Muscle layer of colon (tissue), 2 donors: ENCODE measurements around the gene KAZN.

Source experiments
- H3K27ac ChIP-seq: one replicate; pipeline ENCODE4 v1.7.0; 2013; ENCODE audit warnings: low read depth, mild to moderate bottlenecking, low read length, moderate library complexity
- H3K27me3 ChIP-seq, 2 donors: one replicate each; pipeline ENCODE4 v1.7.0; 2013; ENCODE audit warnings: low read length in 2 of 2, mild to moderate bottlenecking in 2 of 2; ENCODE audit not compliant: insufficient read depth in 2 of 2, control insufficient read depth in 1 of 2
- H3K36me3 ChIP-seq: one replicate; pipeline ENCODE4 v1.7.0; 2013; ENCODE audit warnings: mild to moderate bottlenecking, low read length; ENCODE audit not compliant: insufficient read depth
- H3K4me1 ChIP-seq: one replicate; pipeline ENCODE4 v1.7.0; 2013; ENCODE audit warnings: mild to moderate bottlenecking, low read length; ENCODE audit not compliant: insufficient read depth
- H3K4me3 ChIP-seq, 2 donors: one replicate each; pipeline ENCODE4 v1.7.0; 2013; ENCODE audit warnings: low read length in 2 of 2, low read depth in 1 of 2, mild to moderate bottlenecking in 1 of 2, moderate library complexity in 1 of 2
- H3K9ac ChIP-seq: one replicate; pipeline ENCODE4 v1.7.0; 2013; ENCODE audit warnings: low read length
- H3K9me3 ChIP-seq: one replicate; pipeline ENCODE4 v1.7.0; 2013; ENCODE audit warnings: mild to moderate bottlenecking, low read length
- donor health status: abdominal sarcoma.
- donor health status: Adenocarcinoma of cecum.

Gene KAZN

GRCh38 chr1:15000030-15000429, 401.5 kb downstream of the KAZN start:
- Histone ChIP-seq H3K27me3 (no peaks in the 10 kb centered on the region), H3K36me3 (no peaks in the 10 kb centered on the region), H3K27ac (no peak overlapping the region), H3K9ac (no peak overlapping the region), H3K4me3 (no peak overlapping the region), H3K4me1 (no peaks in the 10 kb centered on the region), H3K9me3 (no peaks in the 10 kb centered on the region)

- H3K4me1 ChIP-seq: no peaks in the 10 kb centered on the region
- no peak overlapping the region for H3K9ac ChIP-seq
- no peak overlapping the region for H3K4me3 ChIP-seq
- no peaks in the 10 kb centered on the region for H3K27me3 ChIP-seq
- H3K27ac ChIP-seq: no peak overlapping the region
- H3K9me3 ChIP-seq: no peaks in the 10 kb centered on the region
- no peaks in the 10 kb centered on the region for H3K36me3 ChIP-seq
Observed at GRCh38 chr1:15000671-15001070, 402.2 kb downstream of the KAZN start.

- Histone ChIP-seq H3K36me3 (no peaks in the 10 kb centered on the region), H3K4me1 (no peaks in the 10 kb centered on the region), H3K9me3 (no peaks in the 10 kb centered on the region), H3K27ac (no peak overlapping the region), H3K4me3 (no peak overlapping the region), H3K27me3 (no peaks in the 10 kb centered on the region), H3K9ac (no peak overlapping the region)
Observed at GRCh38 chr1:15001317-15001915, 402.9 kb downstream of the KAZN start.

- no peak overlapping the region for H3K9ac ChIP-seq
- no peak overlapping the region for H3K4me3 ChIP-seq
- no peak overlapping the region for H3K27ac ChIP-seq
- no peaks in the 10 kb centered on the region for H3K27me3 ChIP-seq
- H3K9me3 ChIP-seq: no peaks in the 10 kb centered on the region
- peaks cover 2% of the 10 kb centered on the region for H3K4me1 ChIP-seq
- no peaks in the 10 kb centered on the region for H3K36me3 ChIP-seq
Observed at GRCh38 chr1:15002325-15002724, 403.8 kb downstream of the KAZN start.

GRCh38 chr1:15004396-15004795, 405.9 kb downstream of the KAZN start:
- Histone ChIP-seq H3K27ac (no peak overlapping the region), H3K36me3 (no peaks in the 10 kb centered on the region), H3K4me3 (no peak overlapping the region), H3K9ac (no peak overlapping the region), H3K27me3 (no peaks in the 10 kb centered on the region), H3K9me3 (no peaks in the 10 kb centered on the region), H3K4me1 (peaks cover 5% of the 10 kb centered on the region)

- Histone ChIP-seq H3K27ac (no peak overlapping the region), H3K4me3 (no peak overlapping the region), H3K27me3 (no peaks in the 10 kb centered on the region), H3K9ac (no peak overlapping the region), H3K36me3 (no peaks in the 10 kb centered on the region), H3K9me3 (no peaks in the 10 kb centered on the region), H3K4me1 (peaks cover 5% of the 10 kb centered on the region)
Observed at GRCh38 chr1:15005116-15005515, 406.6 kb downstream of the KAZN start.

- Histone ChIP-seq H3K9ac (no peak overlapping the region), H3K27me3 (no peaks in the 10 kb centered on the region), H3K27ac (no peak overlapping the region)
Observed at GRCh38 chr1:15007368-15007767, 408.9 kb downstream of the KAZN start.

GRCh38 chr1:15007842-15008241, 409.4 kb downstream of the KAZN start:
- Histone ChIP-seq H3K4me3 (no peak overlapping the region), H3K27me3 (no peaks in the 10 kb centered on the region), H3K4me1 (peaks cover 5% of the 10 kb centered on the region), H3K9me3 (no peaks in the 10 kb centered on the region), H3K27ac (no peak overlapping the region), H3K36me3 (no peaks in the 10 kb centered on the region), H3K9ac (no peak overlapping the region)

More at GRCh38 chr1:15007368-15007767, 408.9 kb downstream of the KAZN start:
- Histone ChIP-seq H3K4me3 (no peak overlapping the region), H3K36me3 (no peaks in the 10 kb centered on the region), H3K9me3 (no peaks in the 10 kb centered on the region), H3K4me1 (peaks cover 5% of the 10 kb centered on the region)

- Histone ChIP-seq H3K9me3 (no peaks in the 10 kb centered on the region), H3K4me1 (peaks cover 5% of the 10 kb centered on the region), H3K27ac (no peak overlapping the region), H3K9ac (no peak overlapping the region), H3K27me3 (no peaks in the 10 kb centered on the region), H3K36me3 (no peaks in the 10 kb centered on the region), H3K4me3 (no peak overlapping the region)
Observed at GRCh38 chr1:15008783-15009729, 410.6 kb downstream of the KAZN start.

GRCh38 chr1:15011160-15011559, 412.7 kb downstream of the KAZN start:
- no peaks in the 10 kb centered on the region for H3K36me3 ChIP-seq
- no peaks in the 10 kb centered on the region for H3K27me3 ChIP-seq
- H3K27ac ChIP-seq: no peak overlapping the region
- H3K4me1 ChIP-seq: peaks cover 11% of the 10 kb centered on the region
- no peak overlapping the region for H3K4me3 ChIP-seq
- H3K9me3 ChIP-seq: no peaks in the 10 kb centered on the region
- H3K9ac ChIP-seq: no peak overlapping the region

GRCh38 chr1:15011661-15012060, 413.2 kb downstream of the KAZN start:
- peaks cover 11% of the 10 kb centered on the region for H3K4me1 ChIP-seq
- no peaks in the 10 kb centered on the region for H3K36me3 ChIP-seq
- H3K9ac ChIP-seq: no peak overlapping the region
- H3K27me3 ChIP-seq: no peaks in the 10 kb centered on the region
- no peak overlapping the region for H3K27ac ChIP-seq
- no peak overlapping the region for H3K4me3 ChIP-seq
- H3K9me3 ChIP-seq: no peaks in the 10 kb centered on the region
